Thoracic aorta (tissue), 2 donors: ENCODE measurements around the gene HOXD13. TPM values are rescaled to one million over a fixed set of nuclear protein-coding genes. Genes with fewer than 3 reads are reported as not detected.

Experiments used
- ATAC-seq: fragments of 150-250 bp; one replicate; pipeline ENCODE4 v1.8.0; 2017; ENCODE audit warnings: low read depth; ENCODE audit not compliant: insufficient number of reproducible peaks, low FRiP score
- DNase-seq: peaks from one replicate; pipeline ENCODE4 v3.0.0-alpha.2; 2020; ENCODE audit warnings: low spot score
- H3K27ac ChIP-seq, 2 donors: fragments of 200-600 bp; sonication (generic); 1 replicate in 1 of 2; 2 replicates in 1 of 2; pipeline ENCODE4 v1.5.1; 2016; ENCODE audit warnings: mild to moderate bottlenecking in 2 of 2, moderate library complexity in 2 of 2
- H3K27me3 ChIP-seq: fragments of 200-600 bp; sonication (generic); replicated peaks from 2 replicates; pipeline ENCODE4 v1.6.0; 2016; ENCODE audit warnings: mild to moderate bottlenecking; ENCODE audit not compliant: insufficient read depth
- H3K36me3 ChIP-seq: fragments of 200-600 bp; sonication (generic); one replicate; pipeline ENCODE4 v1.5.1; 2016
- H3K4me1 ChIP-seq, 2 donors: fragments of 200-600 bp; sonication (generic); 1 replicate in 1 of 2; 2 replicates in 1 of 2; pipeline versions ENCODE4 v1.5.1 to v1.6.0; 2016; ENCODE audit warnings: low read depth in 2 of 2, mild to moderate bottlenecking in 1 of 2; ENCODE audit not compliant: control insufficient read depth in 1 of 2
- H3K4me3 ChIP-seq: fragments of 200-600 bp; sonication (generic); 2 replicates; pipeline ENCODE4 v1.5.1; 2016; ENCODE audit warnings: mild to moderate bottlenecking
- H3K9me3 ChIP-seq: fragments of 200-600 bp; sonication (generic); 2 replicates; pipeline ENCODE4 v1.5.1; 2016
- CTCF ChIP-seq: fragments of 200-600 bp; sonication (generic); IDR thresholded peaks from one replicate; pipeline ENCODE4 v1.5.1; 2019; ENCODE audit warnings: antibody characterized with exemption
- total RNA-seq, 2 donors: library from RNA; depleted of rRNA; stranded (reverse); fragments of >200 nt; gene quantifications; one replicate each; pipeline versions ENCODE4 v1.1.0 to v1.2.3, GENCODE V29; 2016

HOXD13 gene
- total RNA-seq, 2 donors from 2014 or later, result not detected

- no peak overlapping the region for H3K27ac ChIP-seq
- H3K4me1 ChIP-seq, result peaks cover 0 to 6% of the 10 kb centered on the region in 2 donors
- no peaks in the 10 kb centered on the region for H3K36me3 ChIP-seq
- DNase-seq (no peak), ATAC-seq (no peak)
- TF ChIP-seq CTCF, result no peak
- no peaks in the 10 kb centered on the region for H3K9me3 ChIP-seq
- peaks cover 58% of the 10 kb centered on the region for H3K27me3 ChIP-seq
- H3K4me3 ChIP-seq, result no peak overlapping the region
Observed at GRCh38 chr2:176114120-176114929, 21.8 kb downstream of the HOXD13 start.

GRCh38 chr2:176114930-176115625 is 22.6 kb downstream of the HOXD13 start:
- ATAC-seq (no peak), DNase-seq (no peak)
- peaks cover 58% of the 10 kb centered on the region for H3K27me3 ChIP-seq
- TF ChIP-seq CTCF, result no peak
- peaks cover 0 to 6% of the 10 kb centered on the region in 2 donors for H3K4me1 ChIP-seq
- no peaks in the 10 kb centered on the region for H3K36me3 ChIP-seq
- H3K27ac ChIP-seq, result no peak overlapping the region
- no peaks in the 10 kb centered on the region for H3K9me3 ChIP-seq
- H3K4me3 ChIP-seq, result no peak overlapping the region

GRCh38 chr2:176115883-176116813 is 23.6 kb downstream of the HOXD13 start, which contains the start of gene HOXD10:
Gene HOXD10 (plus strand): TSS chr2:176116778. CDS start chr2:176116834, 56 bp downstream.
- H3K27me3 ChIP-seq, result peaks cover 58% of the 10 kb centered on the region
- H3K27ac ChIP-seq, result no peak within 1 kb of the TSS
- DNase-seq, result no peak
- no peak for TF ChIP-seq CTCF
- H3K4me1 ChIP-seq, result peaks cover 0 to 6% of the 10 kb centered on the region in 2 donors
- H3K4me3 ChIP-seq, result no peak within 1 kb of the TSS
- ATAC-seq, result no peak
- no peaks in the 10 kb centered on the region for H3K36me3 ChIP-seq
- no peaks in the 10 kb centered on the region for H3K9me3 ChIP-seq

GRCh38 chr2:176117162-176117822 is 24.8 kb downstream of the HOXD13 start:
- H3K27me3 ChIP-seq, result peaks cover 68% of the 10 kb centered on the region
- no peak for ATAC-seq
- H3K9me3 ChIP-seq, result no peaks in the 10 kb centered on the region
- TF ChIP-seq CTCF, result no peak
- H3K27ac ChIP-seq, result peak overlapping the region in 1 of 2 donors; percentile 34
- no peak for DNase-seq
- H3K36me3 ChIP-seq, result no peaks in the 10 kb centered on the region
- no peak overlapping the region for H3K4me3 ChIP-seq
- H3K4me1 ChIP-seq, result peaks cover 0 to 12% of the 10 kb centered on the region in 2 donors
